DOHH2 (cell line): ENCODE data around the gene TBCD.

Experiments used
- EZH2phosphoT487 ChIP-seq: fragments of 200-600 bp; sonication (generic); IDR thresholded peaks from 2 replicates; pipeline ENCODE4 v1.6.1; 2017; ENCODE audit warnings: borderline replicate concordance, mild to moderate bottlenecking, antibody characterized with exemption, low read length, moderate library complexity, mixed read lengths
- TF ChIP-seq, protein P1 (sequence below): fragments of 200-600 bp; sonication (generic); IDR thresholded peaks from one replicate; pipeline ENCODE4 v1.5.1; 2014; ENCODE audit warnings: antibody characterized with exemption, mild to moderate bottlenecking, low read depth, low read length; ENCODE audit not compliant: poor library complexity, severe bottlenecking

GRCh38 chr17:82846061-82846691 lies 94.3 kb downstream of the TBCD start:
- TF ChIP-seq, protein P1, sequence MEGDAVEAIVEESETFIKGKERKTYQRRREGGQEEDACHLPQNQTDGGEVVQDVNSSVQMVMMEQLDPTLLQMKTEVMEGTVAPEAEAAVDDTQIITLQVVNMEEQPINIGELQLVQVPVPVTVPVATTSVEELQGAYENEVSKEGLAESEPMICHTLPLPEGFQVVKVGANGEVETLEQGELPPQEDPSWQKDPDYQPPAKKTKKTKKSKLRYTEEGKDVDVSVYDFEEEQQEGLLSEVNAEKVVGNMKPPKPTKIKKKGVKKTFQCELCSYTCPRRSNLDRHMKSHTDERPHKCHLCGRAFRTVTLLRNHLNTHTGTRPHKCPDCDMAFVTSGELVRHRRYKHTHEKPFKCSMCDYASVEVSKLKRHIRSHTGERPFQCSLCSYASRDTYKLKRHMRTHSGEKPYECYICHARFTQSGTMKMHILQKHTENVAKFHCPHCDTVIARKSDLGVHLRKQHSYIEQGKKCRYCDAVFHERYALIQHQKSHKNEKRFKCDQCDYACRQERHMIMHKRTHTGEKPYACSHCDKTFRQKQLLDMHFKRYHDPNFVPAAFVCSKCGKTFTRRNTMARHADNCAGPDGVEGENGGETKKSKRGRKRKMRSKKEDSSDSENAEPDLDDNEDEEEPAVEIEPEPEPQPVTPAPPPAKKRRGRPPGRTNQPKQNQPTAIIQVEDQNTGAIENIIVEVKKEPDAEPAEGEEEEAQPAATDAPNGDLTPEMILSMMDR, result no peak
- no peak for TF ChIP-seq EZH2phosphoT487
